ENCODE measurements around the gene NINJ2.

- TF ChIP-seq CTCF (IDR thresholded peaks at IDR 0.05): no peak
- TF ChIP-seq POLR2A (IDR thresholded peaks at IDR 0.05): no peak
These were observed at the start of gene NINJ2 for GRCh38 chr12:663293-663871.

All from body of pancreas (tissue), 4 donors.